Omental fat pad (tissue), 4 donors: Measurements from ENCODE around the gene RTN4R. TPM values are rescaled to one million over a fixed set of nuclear protein-coding genes. Genes with fewer than 3 reads are reported as not detected.

Experiments used
- ATAC-seq: fragments of 150-250 bp; one replicate; pipeline ENCODE4 v1.9.1; 2016; ENCODE audit warnings: mild to moderate bottlenecking, moderate library complexity; ENCODE audit not compliant: low FRiP score
- DNase-seq: peaks from one replicate; pipeline ENCODE4 v3.0.0-alpha.2; 2019; ENCODE audit warnings: low spot score
- total RNA-seq, 4 donors: library from RNA; depleted of rRNA; stranded (reverse); fragments of >200 nt; gene quantifications; one replicate each; pipeline ENCODE4 v1.1.0, GENCODE V29; 2016
- TF ChIP-seq, protein P1 (sequence below), 3 donors: fragments of 450-650 bp; IDR thresholded peaks; one replicate each; pipeline ENCODE4 v1.5.1; 2016 to 2017; ENCODE audit warnings: antibody characterized with exemption in 3 of 3, mild to moderate bottlenecking in 3 of 3, moderate library complexity in 2 of 3

The RTN4R gene
- total RNA-seq, 4 donors from 2014 or later, result 0.25 to 2.3 (median 1.3) TPM

DNA sequence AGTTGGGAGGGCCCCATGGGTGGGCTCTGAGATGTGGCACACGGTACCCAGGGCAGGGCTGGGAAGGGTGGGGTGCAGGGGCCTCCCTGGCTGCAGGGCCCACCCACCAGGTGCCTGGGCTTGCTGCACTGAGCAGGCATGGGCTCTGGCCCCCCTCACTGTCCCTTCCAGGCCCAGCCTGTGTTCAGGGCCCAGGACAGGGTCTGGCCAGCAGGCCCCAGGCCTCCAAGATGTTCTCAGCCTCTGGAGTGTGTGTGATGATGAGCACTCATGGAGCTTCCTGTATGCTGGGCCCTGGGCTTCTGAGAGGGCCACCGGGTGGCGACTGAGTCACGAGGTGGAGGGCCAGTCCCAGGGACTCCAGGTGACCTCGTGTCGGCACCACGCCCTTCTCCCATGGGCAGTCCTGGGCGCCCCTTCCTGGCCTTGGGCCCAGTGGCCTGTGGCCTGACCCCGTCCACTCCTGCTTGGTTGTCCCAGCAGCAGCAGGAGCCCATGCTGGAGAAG, 61.4 kb downstream of the RTN4R start:
- no peak for DNase-seq
- TF ChIP-seq, protein P1, sequence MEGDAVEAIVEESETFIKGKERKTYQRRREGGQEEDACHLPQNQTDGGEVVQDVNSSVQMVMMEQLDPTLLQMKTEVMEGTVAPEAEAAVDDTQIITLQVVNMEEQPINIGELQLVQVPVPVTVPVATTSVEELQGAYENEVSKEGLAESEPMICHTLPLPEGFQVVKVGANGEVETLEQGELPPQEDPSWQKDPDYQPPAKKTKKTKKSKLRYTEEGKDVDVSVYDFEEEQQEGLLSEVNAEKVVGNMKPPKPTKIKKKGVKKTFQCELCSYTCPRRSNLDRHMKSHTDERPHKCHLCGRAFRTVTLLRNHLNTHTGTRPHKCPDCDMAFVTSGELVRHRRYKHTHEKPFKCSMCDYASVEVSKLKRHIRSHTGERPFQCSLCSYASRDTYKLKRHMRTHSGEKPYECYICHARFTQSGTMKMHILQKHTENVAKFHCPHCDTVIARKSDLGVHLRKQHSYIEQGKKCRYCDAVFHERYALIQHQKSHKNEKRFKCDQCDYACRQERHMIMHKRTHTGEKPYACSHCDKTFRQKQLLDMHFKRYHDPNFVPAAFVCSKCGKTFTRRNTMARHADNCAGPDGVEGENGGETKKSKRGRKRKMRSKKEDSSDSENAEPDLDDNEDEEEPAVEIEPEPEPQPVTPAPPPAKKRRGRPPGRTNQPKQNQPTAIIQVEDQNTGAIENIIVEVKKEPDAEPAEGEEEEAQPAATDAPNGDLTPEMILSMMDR (IDR thresholded peaks at IDR 0.05), result no peak
- ATAC-seq, result no peak

DNA sequence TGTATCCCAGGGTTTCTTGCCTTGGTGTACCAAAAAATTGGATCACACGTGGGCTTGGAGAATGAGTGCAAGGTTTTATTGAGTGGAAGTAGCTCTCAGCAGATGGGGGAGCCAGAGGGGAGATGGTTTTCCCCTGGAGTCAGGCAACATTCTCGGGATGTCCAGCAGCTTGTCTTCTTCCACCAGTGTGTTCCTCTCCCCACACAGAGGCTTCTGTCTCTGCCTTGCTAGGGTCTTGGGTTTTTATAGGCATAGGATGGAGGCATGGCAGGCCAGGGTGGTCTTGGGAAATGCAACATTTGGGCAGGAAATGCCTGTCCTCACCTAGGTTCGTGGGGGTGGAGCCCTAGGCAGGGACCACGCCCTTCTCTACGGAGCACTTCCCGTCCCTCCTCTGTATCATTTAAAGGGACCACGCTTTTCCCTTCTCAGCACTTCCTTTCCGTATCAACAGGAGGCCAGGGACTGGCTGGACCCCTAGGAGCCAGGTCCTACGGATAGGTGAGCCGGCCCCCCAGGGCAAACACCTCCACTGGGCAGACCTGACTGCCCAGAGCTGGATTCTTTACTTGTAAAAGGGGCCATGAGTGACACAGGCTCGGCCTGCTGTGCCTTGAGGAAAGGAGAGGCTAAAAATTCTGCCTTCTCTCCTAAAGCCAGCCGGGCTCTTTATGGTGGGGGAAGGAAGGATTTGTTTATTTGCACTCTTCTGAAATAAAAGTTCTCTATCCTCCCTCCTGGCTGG, 62.0 kb downstream of the RTN4R start:
- DNase-seq, result peak; percentile 38
- TF ChIP-seq, protein P1 (IDR thresholded peaks at IDR 0.05), result no peak
- peak; percentile 72 for ATAC-seq

DNA sequence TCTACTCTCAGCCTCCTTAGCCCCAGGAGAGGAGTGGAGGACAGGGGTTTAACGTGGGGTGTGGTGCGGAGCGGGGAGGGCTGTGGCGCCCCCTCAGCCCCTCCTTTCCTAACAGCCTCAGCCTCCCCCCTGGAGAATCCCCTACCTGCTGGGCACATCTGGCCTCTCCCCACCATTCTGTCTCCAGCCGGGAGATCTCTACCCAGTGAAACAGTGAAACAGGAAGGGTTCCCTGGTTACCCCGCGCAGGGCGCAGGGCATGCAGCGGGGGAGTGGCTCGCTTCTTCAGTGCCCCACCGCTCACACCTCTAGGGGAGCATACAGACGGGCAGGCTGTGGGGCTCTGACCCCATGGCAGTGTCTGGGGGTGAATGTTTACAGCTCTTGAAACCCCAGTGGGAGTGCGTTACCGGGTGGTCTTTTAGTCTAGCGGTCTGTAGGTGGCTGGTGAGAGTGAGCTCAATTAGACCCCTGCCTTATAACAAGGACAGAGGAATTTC, 62.6 kb downstream of the RTN4R start:
- DNase-seq (no peak), ATAC-seq (no peak)
- TF ChIP-seq, protein P1 (IDR thresholded peaks at IDR 0.05), result no peak

DNA sequence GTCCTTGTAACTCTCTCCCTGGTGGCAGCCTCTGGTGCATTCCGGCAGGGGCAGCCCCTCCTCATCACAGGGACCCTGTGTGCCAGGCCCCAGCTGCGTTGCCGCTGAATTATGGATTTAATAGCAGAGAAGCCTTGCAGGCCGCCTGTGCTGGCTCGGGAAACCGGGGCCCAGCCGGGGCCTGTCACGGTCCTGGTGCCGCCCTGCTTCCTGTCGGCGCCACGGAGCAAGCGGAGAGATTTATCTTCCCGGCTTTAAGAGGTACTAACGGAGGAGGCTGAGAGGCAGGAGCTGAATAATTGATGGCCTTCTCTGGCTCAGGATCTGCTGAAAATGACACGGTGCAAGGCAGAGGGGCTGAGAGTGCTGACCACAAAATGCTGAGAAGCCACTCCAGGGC, 63.3 kb downstream of the RTN4R start:
- ATAC-seq, result no peak
- TF ChIP-seq, protein P1 (IDR thresholded peaks at IDR 0.05), result no peak
- DNase-seq, result no peak

DNA sequence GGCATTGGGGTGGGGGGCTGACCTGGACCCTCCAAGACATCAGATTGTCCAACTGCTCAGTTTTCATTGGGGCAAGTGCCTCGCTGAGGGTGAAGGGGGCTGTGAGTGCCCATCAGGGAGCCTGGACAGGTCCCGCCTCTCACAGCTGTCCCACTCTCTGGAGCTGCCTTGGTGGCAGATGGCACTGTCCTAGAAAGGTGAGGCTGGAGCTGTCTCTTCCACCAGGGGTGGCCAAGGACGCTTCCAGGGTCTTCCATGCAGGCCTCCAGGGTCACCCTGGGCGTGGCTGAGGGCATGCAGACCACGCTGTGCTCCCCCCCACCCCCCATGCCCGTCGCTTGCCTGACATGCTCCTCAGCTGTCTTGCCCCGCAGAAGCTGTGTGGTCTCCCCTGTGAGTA, 63.8 kb downstream of the RTN4R start:
- no peak for DNase-seq
- ATAC-seq, result no peak
- TF ChIP-seq, protein P1 (IDR thresholded peaks at IDR 0.05), result no peak

DNA sequence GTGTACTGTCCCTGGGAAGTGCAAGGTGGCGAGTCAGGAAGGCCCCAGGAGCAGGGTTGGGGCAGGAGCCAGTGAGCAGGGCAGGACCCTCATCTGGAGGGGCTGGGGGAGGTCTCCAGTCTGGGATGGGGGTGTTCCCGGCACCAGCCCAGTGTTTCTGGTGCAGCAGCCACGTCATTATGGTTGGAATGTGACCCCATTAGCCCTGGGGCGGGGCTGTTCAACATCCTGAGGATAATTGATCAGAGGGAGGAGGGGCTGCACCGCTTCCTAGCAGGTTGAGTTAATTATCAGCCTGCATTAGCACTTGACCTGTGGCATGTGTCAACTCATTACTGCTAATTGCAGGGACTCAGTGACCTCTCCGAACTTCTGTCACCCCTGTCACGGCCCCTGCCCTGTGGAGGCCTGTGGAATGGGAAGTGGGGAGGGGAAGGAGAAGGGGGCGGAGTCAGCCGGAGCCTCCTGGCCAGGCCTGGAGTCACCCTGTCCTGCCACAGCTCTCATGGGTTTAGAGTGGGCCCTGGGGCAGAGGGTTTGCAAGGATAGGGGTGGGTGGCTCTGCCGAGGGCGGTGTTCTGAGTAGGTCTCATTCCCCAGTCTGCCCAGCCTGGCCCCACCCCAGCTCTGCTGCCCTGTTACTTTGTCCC, 64.4 kb downstream of the RTN4R start:
- ATAC-seq, result peak; percentile 22

More for the DNA sequence above, 64.4 kb downstream of the RTN4R start:
- TF ChIP-seq, protein P1 (IDR thresholded peaks at IDR 0.05), result no peak
- no peak for DNase-seq
